GM12873 (cell line): Measurements from ENCODE around the gene GPC5.
A peak's percentile ranks its signal among the peaks of the same experiment; 100 is the strongest.

Experiments
- CTCF ChIP-seq: IDR thresholded peaks from 2 replicates; pipeline ENCODE4 v1.5.1; 2012; ENCODE audit warnings: low read depth, mild to moderate bottlenecking, moderate library complexity, low read length, control low read depth; ENCODE audit not compliant: insufficient read depth; ENCODE audit errors: missing control alignments

The GPC5 gene

GRCh38 chr13:91904005-91904404 lies 505.6 kb downstream of the GPC5 start:
- TF ChIP-seq CTCF: no peak

GRCh38 chr13:91904597-91904996 lies 506.2 kb downstream of the GPC5 start:
- TF ChIP-seq CTCF: no peak

- TF ChIP-seq CTCF: no peak
Measured at GRCh38 chr13:91907398-91907797, 509.0 kb downstream of the GPC5 start.

GRCh38 chr13:91909617-91910016 lies 511.2 kb downstream of the GPC5 start:
- no peak for TF ChIP-seq CTCF

- TF ChIP-seq CTCF: peak; percentile 26
Measured at GRCh38 chr13:91922969-91923592, 524.7 kb downstream of the GPC5 start.

- TF ChIP-seq CTCF: no peak
Measured at GRCh38 chr13:91930687-91931086, 532.3 kb downstream of the GPC5 start.

- TF ChIP-seq CTCF: no peak
Measured at GRCh38 chr13:91934354-91934753, 535.9 kb downstream of the GPC5 start.
